Liver (tissue), 3 donors: Measurements from ENCODE around the gene MYCBPAP.

ENCODE experiments used
- CTCF ChIP-seq: fragments of 150-350 bp; IDR thresholded peaks from 2 replicates; pipeline ENCODE4 v1.5.1; 2017; ENCODE audit warnings: improper control_type of control experiment, low read depth, low read length; ENCODE audit not compliant: missing input control
- JUND ChIP-seq, 2 donors: IDR thresholded peaks; 2 replicates each; pipeline ENCODE4 v1.6.1; 2016; ENCODE audit warnings: antibody characterized with exemption in 2 of 2
- RAD21 ChIP-seq, 2 donors: IDR thresholded peaks; 2 replicates each; pipeline ENCODE4 v1.6.1; 2016; ENCODE audit warnings: antibody characterized with exemption in 2 of 2, mild to moderate bottlenecking in 2 of 2
- RXRA ChIP-seq, 2 donors: IDR thresholded peaks; 2 replicates each; pipeline ENCODE4 v1.6.1; 2017 to 2018; ENCODE audit warnings: antibody characterized with exemption in 2 of 2, mild to moderate bottlenecking in 1 of 2
- TF ChIP-seq, protein P1 (sequence below): IDR thresholded peaks from 2 replicates; pipeline ENCODE4 v1.6.1; 2016; ENCODE audit warnings: antibody characterized with exemption
- donor health status: healthy.
- donor health status: healthy.

GRCh38 chr17:50550661-50551432 lies 42.6 kb downstream of the MYCBPAP start:
- no peak for TF ChIP-seq JUND (IDR thresholded peaks at IDR 0.05)
- peak; percentile 93 to 96 for TF ChIP-seq RAD21 (IDR thresholded peaks at IDR 0.05)
- TF ChIP-seq CTCF = peak; percentile 82
- TF ChIP-seq, protein P1, sequence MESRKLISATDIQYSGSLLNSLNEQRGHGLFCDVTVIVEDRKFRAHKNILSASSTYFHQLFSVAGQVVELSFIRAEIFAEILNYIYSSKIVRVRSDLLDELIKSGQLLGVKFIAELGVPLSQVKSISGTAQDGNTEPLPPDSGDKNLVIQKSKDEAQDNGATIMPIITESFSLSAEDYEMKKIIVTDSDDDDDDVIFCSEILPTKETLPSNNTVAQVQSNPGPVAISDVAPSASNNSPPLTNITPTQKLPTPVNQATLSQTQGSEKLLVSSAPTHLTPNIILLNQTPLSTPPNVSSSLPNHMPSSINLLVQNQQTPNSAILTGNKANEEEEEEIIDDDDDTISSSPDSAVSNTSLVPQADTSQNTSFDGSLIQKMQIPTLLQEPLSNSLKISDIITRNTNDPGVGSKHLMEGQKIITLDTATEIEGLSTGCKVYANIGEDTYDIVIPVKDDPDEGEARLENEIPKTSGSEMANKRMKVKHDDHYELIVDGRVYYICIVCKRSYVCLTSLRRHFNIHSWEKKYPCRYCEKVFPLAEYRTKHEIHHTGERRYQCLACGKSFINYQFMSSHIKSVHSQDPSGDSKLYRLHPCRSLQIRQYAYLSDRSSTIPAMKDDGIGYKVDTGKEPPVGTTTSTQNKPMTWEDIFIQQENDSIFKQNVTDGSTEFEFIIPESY = no peak
- peak; percentile 41 to 56 for TF ChIP-seq RXRA (IDR thresholded peaks at IDR 0.05)
